ENCODE measurements around the gene JMJD1C.

GRCh38 chr10:63253040-63253439 lies 212.7 kb downstream of the JMJD1C start:
- no peak for TF ChIP-seq POLR2A (IDR thresholded peaks at IDR 0.05; ENCODE audit: low read length)
- TF ChIP-seq GATA1 (IDR thresholded peaks at IDR 0.05; ENCODE audit: low read depth, low read length) = no peak
